ENCODE results near the gene NKX2-4. TPM values are rescaled to one million over a fixed set of nuclear protein-coding genes. Genes with fewer than 3 reads are reported as not detected.
"Not testable (repeated sequence)": the region's sequence is repeated elsewhere in the genome, so short reads cannot be mapped to it uniquely, and the experiment has no call there.

NKX2-4 gene
- total RNA-seq, 2 donors from 2014 or later = not detected

DNA sequence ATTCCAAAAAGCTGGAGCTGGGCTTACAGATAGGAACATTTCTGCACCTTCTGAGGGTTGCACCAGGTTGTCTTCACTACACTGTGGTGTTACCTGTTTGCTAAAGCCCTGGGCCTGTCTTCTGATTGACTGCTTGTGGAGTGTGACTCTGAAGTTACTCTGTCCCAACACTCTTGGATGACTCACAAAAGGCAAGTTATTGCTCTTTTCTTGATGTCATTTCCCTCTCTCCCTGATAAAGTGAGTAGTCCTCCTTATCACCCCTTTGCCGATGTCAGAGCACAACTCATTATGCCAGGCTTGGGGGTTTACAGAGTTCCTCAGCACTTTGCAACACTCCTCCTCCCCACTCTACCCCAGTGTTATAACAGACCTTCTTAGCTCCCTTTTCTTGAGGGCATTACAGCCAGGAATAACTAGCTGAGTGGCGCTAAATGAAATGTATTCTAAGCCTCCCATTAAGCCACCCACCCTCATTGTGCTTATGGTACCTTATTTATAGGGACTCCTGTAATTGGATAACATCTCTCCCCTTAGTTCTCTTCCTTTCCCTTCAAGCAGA is 36.1 kb upstream of the NKX2-4 start:
- DNase-seq = no peak
- TF ChIP-seq, protein P1, sequence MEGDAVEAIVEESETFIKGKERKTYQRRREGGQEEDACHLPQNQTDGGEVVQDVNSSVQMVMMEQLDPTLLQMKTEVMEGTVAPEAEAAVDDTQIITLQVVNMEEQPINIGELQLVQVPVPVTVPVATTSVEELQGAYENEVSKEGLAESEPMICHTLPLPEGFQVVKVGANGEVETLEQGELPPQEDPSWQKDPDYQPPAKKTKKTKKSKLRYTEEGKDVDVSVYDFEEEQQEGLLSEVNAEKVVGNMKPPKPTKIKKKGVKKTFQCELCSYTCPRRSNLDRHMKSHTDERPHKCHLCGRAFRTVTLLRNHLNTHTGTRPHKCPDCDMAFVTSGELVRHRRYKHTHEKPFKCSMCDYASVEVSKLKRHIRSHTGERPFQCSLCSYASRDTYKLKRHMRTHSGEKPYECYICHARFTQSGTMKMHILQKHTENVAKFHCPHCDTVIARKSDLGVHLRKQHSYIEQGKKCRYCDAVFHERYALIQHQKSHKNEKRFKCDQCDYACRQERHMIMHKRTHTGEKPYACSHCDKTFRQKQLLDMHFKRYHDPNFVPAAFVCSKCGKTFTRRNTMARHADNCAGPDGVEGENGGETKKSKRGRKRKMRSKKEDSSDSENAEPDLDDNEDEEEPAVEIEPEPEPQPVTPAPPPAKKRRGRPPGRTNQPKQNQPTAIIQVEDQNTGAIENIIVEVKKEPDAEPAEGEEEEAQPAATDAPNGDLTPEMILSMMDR (IDR thresholded peaks at IDR 0.05) = no peak
- Histone ChIP-seq H3K36me3 (no peaks in the 10 kb centered on the region), H3K27ac (no peak overlapping the region), H3K9me3 (no peaks in the 10 kb centered on the region), H3K4me3 (no peak overlapping the region), H3K4me1 (no peaks in the 10 kb centered on the region), H3K9ac (ENCODE audit: low read depth in 2 of 2, low read length in 2 of 2) (no peak overlapping the region), H3K27me3 (no peaks in the 10 kb centered on the region)
- intact Hi-C loops (cut with DNase I) = no loop called here

DNA sequence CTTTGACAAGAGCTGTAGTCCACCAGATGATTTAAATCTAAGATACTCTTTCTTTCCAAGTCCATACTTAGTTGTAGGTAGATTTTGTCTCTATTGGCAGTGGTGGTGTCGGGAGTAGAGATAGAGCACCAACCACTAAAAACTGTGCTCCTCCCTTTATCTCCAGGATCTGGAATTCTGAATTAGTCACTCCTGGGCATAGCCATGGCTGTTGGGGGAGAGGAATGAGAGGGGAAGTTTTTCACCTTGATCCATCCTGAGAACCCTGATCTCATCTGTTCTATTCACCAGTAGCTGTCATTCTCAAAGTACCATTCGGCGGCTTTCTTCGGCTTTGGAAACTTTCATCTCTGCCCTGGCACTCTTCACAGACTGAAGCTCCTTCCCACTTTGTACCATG is 35.6 kb upstream of the NKX2-4 start:
- Histone ChIP-seq H3K4me3 (no peak overlapping the region), H3K9me3 (no peaks in the 10 kb centered on the region), H3K27ac (no peak overlapping the region), H3K36me3 (no peaks in the 10 kb centered on the region), H3K4me1 (no peaks in the 10 kb centered on the region), H3K9ac (ENCODE audit: low read depth in 2 of 2, low read length in 2 of 2) (no peak overlapping the region), H3K27me3 (no peaks in the 10 kb centered on the region)
- no peak for DNase-seq
- intact Hi-C loops (cut with DNase I) = no loop called here
- TF ChIP-seq, protein P1 (IDR thresholded peaks at IDR 0.05) = no peak

DNA sequence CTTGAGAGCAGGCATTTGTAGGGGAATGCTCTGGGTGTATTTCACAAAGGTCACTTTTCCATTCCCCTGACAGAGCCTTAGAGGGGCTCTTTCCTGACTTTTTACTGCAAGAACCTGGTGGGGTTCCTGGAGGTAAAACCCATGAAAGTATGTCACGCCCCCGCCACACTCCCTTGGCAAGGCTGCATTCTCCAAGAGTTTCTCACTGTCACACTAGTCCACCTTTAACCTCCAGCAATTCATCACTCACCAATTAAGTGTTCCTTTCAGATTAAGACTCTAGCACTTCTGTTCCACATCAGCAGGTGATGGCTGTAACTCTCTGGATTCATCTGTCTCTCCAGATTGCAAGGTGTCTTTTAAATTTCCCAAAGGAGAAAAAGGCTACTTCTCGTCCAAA is 32.7 kb upstream of the NKX2-4 start:
- Histone ChIP-seq H3K9ac (ENCODE audit: low read depth in 2 of 2, low read length in 2 of 2) (no peak overlapping the region), H3K27me3 (no peaks in the 10 kb centered on the region), H3K4me1 (no peaks in the 10 kb centered on the region), H3K9me3 (no peaks in the 10 kb centered on the region), H3K4me3 (no peak overlapping the region), H3K36me3 (no peaks in the 10 kb centered on the region), H3K27ac (no peak overlapping the region)
- intact Hi-C loops (cut with DNase I) = no loop called here
- no peak for DNase-seq
- TF ChIP-seq, protein P1 (IDR thresholded peaks at IDR 0.05) = no peak

- H3K9me3 ChIP-seq = no peaks in the 10 kb centered on the region
- TF ChIP-seq, protein P1 (IDR thresholded peaks at IDR 0.05) = no peak
- H3K27me3 ChIP-seq = no peaks in the 10 kb centered on the region
- no peak overlapping the region for H3K9ac ChIP-seq (ENCODE audit: low read depth in 2 of 2, low read length in 2 of 2)
- DNase-seq = no peak
- no peak overlapping the region for H3K27ac ChIP-seq
- intact Hi-C loops (cut with DNase I) = no loop called here
- no peaks in the 10 kb centered on the region for H3K4me1 ChIP-seq
- H3K36me3 ChIP-seq = no peaks in the 10 kb centered on the region
- no peak overlapping the region for H3K4me3 ChIP-seq
Observed at GRCh38 chr20:21424846-21425245, 27.5 kb upstream of the NKX2-4 start.

- H3K4me3 ChIP-seq; H3K4me1 ChIP-seq; H3K9ac ChIP-seq (ENCODE audit: low read depth in 2 of 2, low read length in 2 of 2); DNase-seq; H3K27me3 ChIP-seq; H3K36me3 ChIP-seq; H3K9me3 ChIP-seq; intact Hi-C loops (cut with DNase I); H3K27ac ChIP-seq: not testable (repeated sequence)
Observed at GRCh38 chr20:21423712-21424111, 26.4 kb upstream of the NKX2-4 start.

DNA sequence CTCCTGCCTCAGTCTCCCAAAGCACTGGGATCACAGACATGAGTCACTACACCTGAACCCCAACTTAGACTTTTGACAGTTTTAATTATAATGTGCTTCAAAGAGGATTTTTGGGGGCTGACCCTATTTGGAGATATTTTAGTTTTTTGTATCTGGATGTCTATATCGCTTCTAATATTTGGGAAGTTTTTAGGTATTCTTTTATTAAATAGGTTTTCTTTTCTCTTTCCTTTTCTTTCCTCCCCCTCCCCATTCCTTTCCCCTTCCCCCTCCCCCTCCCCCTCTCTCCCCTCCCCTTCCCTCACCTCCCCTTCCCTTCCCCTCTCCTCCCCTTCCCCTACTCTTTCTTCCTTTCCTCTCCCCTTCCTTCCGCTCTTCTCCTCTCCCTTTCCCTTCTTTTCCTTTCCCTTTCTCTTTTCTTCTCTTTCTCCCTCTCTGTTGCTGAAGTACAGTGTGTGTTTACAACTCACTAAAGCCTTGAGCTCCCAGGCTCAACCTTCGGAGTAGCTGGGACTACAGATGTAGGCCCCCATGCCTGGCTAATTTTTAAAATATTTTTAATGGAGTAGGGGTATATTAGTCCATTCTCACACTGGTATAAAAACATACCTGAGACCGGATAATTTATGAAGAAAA is 24.4 kb upstream of the NKX2-4 start:
- H3K27ac ChIP-seq = no peak overlapping the region
- no peaks in the 10 kb centered on the region for H3K4me1 ChIP-seq
- TF ChIP-seq, protein P1 (IDR thresholded peaks at IDR 0.05) = no peak
- H3K27me3 ChIP-seq = no peaks in the 10 kb centered on the region
- no peaks in the 10 kb centered on the region for H3K36me3 ChIP-seq
- no peak overlapping the region for H3K9ac ChIP-seq (ENCODE audit: low read depth in 2 of 2, low read length in 2 of 2)
- intact Hi-C loops (cut with DNase I) = no loop called here
- H3K9me3 ChIP-seq = no peaks in the 10 kb centered on the region
- H3K4me3 ChIP-seq = no peak overlapping the region
- DNase-seq = no peak

DNA sequence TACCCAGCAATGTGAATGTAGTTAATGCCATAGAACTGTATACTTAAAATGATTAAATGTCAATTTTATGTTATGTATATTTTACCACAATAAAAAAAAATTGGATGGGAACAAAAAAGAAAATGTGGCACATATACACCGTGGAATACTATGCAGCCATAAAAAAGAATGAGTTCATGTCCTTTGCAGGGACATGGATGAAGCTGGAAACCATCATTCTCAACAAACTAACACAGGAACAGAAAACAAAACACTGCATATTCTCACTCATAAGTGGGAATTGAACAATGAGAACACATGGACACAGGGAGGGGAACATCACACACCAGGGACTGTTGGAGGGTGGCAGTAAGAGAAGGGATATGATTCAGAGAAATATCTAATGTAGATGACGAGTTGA is 21.8 kb upstream of the NKX2-4 start:
- H3K27ac ChIP-seq; intact Hi-C loops (cut with DNase I); H3K4me1 ChIP-seq; H3K27me3 ChIP-seq; H3K9ac ChIP-seq (ENCODE audit: low read depth in 2 of 2, low read length in 2 of 2); H3K9me3 ChIP-seq; H3K36me3 ChIP-seq; H3K4me3 ChIP-seq; DNase-seq: not testable (repeated sequence)

- H3K9me3 ChIP-seq; intact Hi-C loops (cut with DNase I); H3K4me1 ChIP-seq; H3K36me3 ChIP-seq; H3K4me3 ChIP-seq; H3K9ac ChIP-seq (ENCODE audit: low read depth in 2 of 2, low read length in 2 of 2); DNase-seq; H3K27ac ChIP-seq; H3K27me3 ChIP-seq: not testable (repeated sequence)
Observed at GRCh38 chr20:21413996-21414395, 16.7 kb upstream of the NKX2-4 start.
